ENCODE measurements around the gene FAM171A1. TPM values are rescaled to one million over a fixed set of nuclear protein-coding genes. Genes with fewer than 3 reads are reported as not detected.

FAM171A1 gene
- total and polyA plus RNA-seq, 2 donors (not counting 3 experiments of a cell fraction or from before 2014, with no cell fraction given), result 56.3 to 75.8 TPM

- TF ChIP-seq GATA2 (IDR thresholded peaks at IDR 0.05; ENCODE audit: insufficient read depth, insufficient read length, low read depth, low read length) (no peak), MYC (IDR thresholded peaks at IDR 0.05; ENCODE audit: low read depth, low read length) (no peak), POLR2AphosphoS5 (IDR thresholded peaks at IDR 0.05; ENCODE audit: insufficient read depth, low read depth, low read length) (no peak), CTCF (IDR thresholded peaks at IDR 0.05; ENCODE audit: extremely low read depth in 1 of 2, insufficient read depth in 1 of 2, low read depth in 1 of 2, low read length in 2 of 2) (no peak), POLR2A (IDR thresholded peaks at IDR 0.05; ENCODE audit: low read depth, low read length) (no peak), EZH2 (IDR thresholded peaks at IDR 0.05; ENCODE audit: borderline replicate concordance, low read depth, low read length, severe bottlenecking) (no peak), FOS (IDR thresholded peaks at IDR 0.05; ENCODE audit: borderline replicate concordance, insufficient read depth, low read length) (no peak), JUN (IDR thresholded peaks at IDR 0.05; ENCODE audit: borderline replicate concordance, insufficient read depth, insufficient read length, low read depth) (no peak), MAX (IDR thresholded peaks at IDR 0.05; ENCODE audit: insufficient read depth, insufficient read length) (no peak)
- peaks cover 42% of the 10 kb centered on the region for H3K79me2 ChIP-seq (ENCODE audit: control insufficient read depth, insufficient read depth, low read length)
- FAIRE-seq (no peak), DNase-seq (ENCODE audit: low read depth, low spot score) (no peak)
- H3K27ac ChIP-seq (ENCODE audit: insufficient read depth, low read depth, low read length), result no peak overlapping the region
- H3K9me1 ChIP-seq (replicated peaks; ENCODE audit: control insufficient read depth, extremely low read depth, insufficient read depth, low read length), result no peaks in the 10 kb centered on the region
- dilution Hi-C loops (cut with MboI; ENCODE audit: extremely low pct_ligation_motif_present, low sequenced_read_pairs) (no loop called here), intact Hi-C loops (cut with micrococcal nuclease) (no loop called here)
- H3K27me3 ChIP-seq (ENCODE audit: control insufficient read depth in 2 of 2, insufficient read depth in 2 of 2, low read length in 2 of 2), result no peaks in the 10 kb centered on the region
- no peak overlapping the region for H2AFZ ChIP-seq (ENCODE audit: low read depth, low read length)
- H3K4me2 ChIP-seq (ENCODE audit: insufficient read depth, low read length), result no peak overlapping the region
- H4K20me1 ChIP-seq (replicated peaks; ENCODE audit: control insufficient read depth, extremely low read depth, insufficient read depth, low read length), result no peaks in the 10 kb centered on the region
- H3K4me3 ChIP-seq (replicated peaks in 1 of 3; ENCODE audit: insufficient read depth in 1 of 3, low read depth in 1 of 3, low read length in 3 of 3), result no peak overlapping the region
- H3K4me1 ChIP-seq (ENCODE audit: control insufficient read depth, extremely low read depth, insufficient read depth, low read length), result peaks cover 8% of the 10 kb centered on the region
- no peaks in the 10 kb centered on the region for H3K9me3 ChIP-seq (replicated peaks; ENCODE audit: control insufficient read depth, insufficient read depth, low read length)
- BruUV-seq (replicated peaks), result no TSS peak
- no peak overlapping the region for H3K9ac ChIP-seq (replicated peaks; ENCODE audit: extremely low read depth, insufficient read depth, low read length)
- H3K36me3 ChIP-seq (ENCODE audit: control insufficient read depth in 2 of 2, extremely low read depth in 1 of 2, insufficient read depth in 2 of 2, low read length in 2 of 2), result no peaks in the 10 kb centered on the region
- POLR2A ChIA-PET, result no interaction called here
- CTCF ChIA-PET, result interaction anchor here (1.0 to 1.1 kb wide), 2 partner anchors 81 to 121 kb away, joined by 3 read pairs; partner anchors contain the start of genes FAM171A1 and NMT2
Measured at GRCh38 chr10:15290150-15290549, 80.9 kb downstream of the FAM171A1 start.

Measured in endothelial cell of umbilical vein (primary cell).